GM12878 (cell line): ENCODE results near the gene CIAPIN1. TPM values are rescaled to one million over a fixed set of nuclear protein-coding genes. Genes with fewer than 3 reads are reported as not detected.

Source experiments
- ATAC-seq: fragments of 200-7000 bp; cut with Tn5 transposase; 3 replicates; pipeline ENCODE4 v1.9.1; 2020; ENCODE audit warnings: mild to moderate bottlenecking, moderate library complexity
- BruUV-seq: library from RNA; stranded (reverse); fragments of 400-500 nt; replicated peaks from 2 replicates; lab custom pipeline; 2021; lab: Mats Ljungman, UMichigan
- CTCF ChIA-PET: fragments of 300-600 bp; sonication (Branson Sonifier 250); formaldehyde crosslinking; extraction: SDS; loops from one replicate; lab custom pipeline; 2021; ENCODE audit warnings: inconsistent platforms; lab: Yijun Ruan, JAX
- POLR2A ChIA-PET: fragments of 350-600 bp; formaldehyde crosslinking; extraction: SDS; loops from one replicate; lab custom pipeline; 2021; ENCODE audit warnings: inconsistent platforms; lab: Charles Lee
- RAD21 ChIA-PET: fragments of 300-600 bp; sonication (Branson Sonifier 250); formaldehyde crosslinking; loops from one replicate; lab custom pipeline; 2023; ENCODE audit warnings: antibody characterized with exemption; ENCODE audit not compliant: unreplicated experiment; lab: Charles Lee
- SMC1A ChIA-PET: fragments of 300-600 bp; sonication (Branson Sonifier 250); formaldehyde crosslinking; loops from one replicate; lab custom pipeline; 2023; ENCODE audit not compliant: unreplicated experiment, uncharacterized antibody; lab: Charles Lee
- DNase-seq: peaks from one replicate; pipeline ENCODE4 v3.0.0-alpha.2; 2011; ENCODE audit warnings: low read depth, low spot score
- FAIRE-seq: peaks from 3 replicates; lab custom pipeline; 2011; peaks lifted over from hg19 to GRCh38; lab: Jason Lieb, UNC
- H2AFZ ChIP-seq: 2 replicates; pipeline ENCODE4 v1.6.0; 2011; ENCODE audit warnings: low read depth, low read length, control low read depth; ENCODE audit not compliant: control insufficient read depth
- H3K27ac ChIP-seq: 2 replicates; pipeline ENCODE4 v1.5.1; 2011; ENCODE audit warnings: control low read depth; ENCODE audit not compliant: control insufficient read depth, insufficient read depth
- H3K27me3 ChIP-seq, 2 experiments: replicated peaks in 1 of 2; 2 replicates each; pipeline versions ENCODE4 v1.6.0 to v1.6.1; 2011; ENCODE audit warnings: low read length in 1 of 2; ENCODE audit not compliant: control insufficient read depth in 2 of 2, insufficient read depth in 2 of 2
- H3K36me3 ChIP-seq, 2 experiments: 2 replicates each; pipeline ENCODE4 v1.5.1; 2011; ENCODE audit warnings: low read length in 1 of 2; ENCODE audit not compliant: control insufficient read depth in 2 of 2, insufficient read depth in 2 of 2
- H3K4me1 ChIP-seq: 2 replicates; pipeline ENCODE4 v1.6.1; 2011; ENCODE audit warnings: mild to moderate bottlenecking, low read length, moderate library complexity, mixed read lengths; ENCODE audit not compliant: control insufficient read depth, insufficient read depth
- H3K4me2 ChIP-seq: 2 replicates; pipeline ENCODE4 v1.6.0; 2011; ENCODE audit warnings: control low read depth; ENCODE audit not compliant: control insufficient read depth, insufficient read depth
- H3K4me3 ChIP-seq: fragments of 200-600 bp; sonication (generic); 2 replicates; pipeline ENCODE4 v1.5.1; 2016
- H3K79me2 ChIP-seq: 2 replicates; pipeline ENCODE4 v1.6.0; 2011; ENCODE audit warnings: low read length; ENCODE audit not compliant: control insufficient read depth, insufficient read depth
- H3K9ac ChIP-seq: 2 replicates; pipeline ENCODE4 v1.8.0; 2011; ENCODE audit warnings: low read length, control low read depth, mixed read lengths; ENCODE audit not compliant: control insufficient read depth, insufficient read depth
- H3K9me3 ChIP-seq: replicated peaks from 3 replicates; pipeline ENCODE4 v1.5.1; 2011; ENCODE audit warnings: mild to moderate bottlenecking, low read length; ENCODE audit not compliant: control insufficient read depth, insufficient read depth
- H4K20me1 ChIP-seq: 2 replicates; pipeline ENCODE4 v1.6.0; 2011; ENCODE audit not compliant: control insufficient read depth, insufficient read depth
- CHD2 ChIP-seq: IDR thresholded peaks from 2 replicates; pipeline ENCODE4 v1.6.1; 2011; ENCODE audit warnings: low read depth, low read length, improper control_type of control experiment, borderline replicate concordance
- EGR1 ChIP-seq, 2 experiments: IDR thresholded peaks; 1 replicate in 1 of 2; 2 replicates in 1 of 2; pipeline ENCODE4 v1.6.1; 2011 to 2012; ENCODE audit warnings: low read depth in 2 of 2, low read length in 2 of 2, borderline replicate concordance in 1 of 2, mild to moderate bottlenecking in 1 of 2, moderate library complexity in 1 of 2
- EP300 ChIP-seq, 2 experiments: fragments of 150-350 bp in 1 of 2; IDR thresholded peaks; 2 replicates each; pipeline ENCODE4 v1.6.1; 2011 to 2012; ENCODE audit warnings: low read depth in 2 of 2, low read length in 2 of 2, borderline replicate concordance in 1 of 2, improper control_type of control experiment in 1 of 2, inconsistent platforms in 1 of 2; ENCODE audit not compliant: control insufficient read depth in 1 of 2
- MEF2A ChIP-seq: IDR thresholded peaks from 2 replicates; pipeline ENCODE4 v1.6.1; 2011; ENCODE audit warnings: low read depth, mild to moderate bottlenecking, low read length, moderate library complexity; ENCODE audit not compliant: insufficient read depth
- MEF2B ChIP-seq: fragments of 450-650 bp; IDR thresholded peaks from 2 replicates; pipeline ENCODE4 v1.6.1; 2018; ENCODE audit warnings: mild to moderate bottlenecking, moderate library complexity; ENCODE audit not compliant: partially characterized antibody, poor library complexity, severe bottlenecking
- NKRF ChIP-seq: fragments of 450-650 bp; conservative IDR thresholded peaks from 2 replicates; pipeline ENCODE4 v1.6.1; 2017; ENCODE audit warnings: mild to moderate bottlenecking, moderate library complexity
- RCOR1 ChIP-seq: conservative IDR thresholded peaks from 2 replicates; pipeline ENCODE4 v1.6.1; 2012; ENCODE audit warnings: low read depth, low read length, improper control_type of control experiment
- SKIL ChIP-seq: fragments of 450-650 bp; IDR thresholded peaks from 2 replicates; pipeline ENCODE4 v1.6.1; 2017; ENCODE audit warnings: mild to moderate bottlenecking, low read depth, inconsistent platforms; ENCODE audit not compliant: poor library complexity, severe bottlenecking
- YY1 ChIP-seq: IDR thresholded peaks from 2 replicates; pipeline ENCODE4 v1.6.1; 2011; ENCODE audit warnings: low read depth, mild to moderate bottlenecking, low read length
- ZNF24 ChIP-seq: fragments of 450-650 bp; IDR thresholded peaks from 2 replicates; pipeline ENCODE4 v1.6.1; 2017; ENCODE audit warnings: antibody characterized with exemption, mild to moderate bottlenecking
- ZNF622 ChIP-seq: fragments of 450-650 bp; IDR thresholded peaks from 2 replicates; pipeline ENCODE4 v1.6.1; 2017; ENCODE audit warnings: mild to moderate bottlenecking, inconsistent platforms
- WGBS: methylation state at CpG from one replicate; pipeline ENCODE4 v1.1.6; 2016; ENCODE audit warnings: low lambda C conversion rate; ENCODE audit not compliant: insufficient replicate concordance, insufficient coverage; ENCODE audit errors: missing lambda C conversion rate; 5-methylcytosine and 5-hydroxymethylcytosine counted together
- in situ Hi-C: fragments of 300-500 bp; cut with MboI; formaldehyde crosslinking; loops from 9 replicates; pipeline ENCODE4 v1.14.3; 2018; ENCODE audit warnings: mixed read lengths
- intact Hi-C: fragments of 100-400 bp; cut with micrococcal nuclease; formaldehyde crosslinking; loops from one replicate; pipeline ENCODE4 v1.14.2; 2022; ENCODE audit not compliant: unreplicated experiment
- polyA plus RNA-seq, 11 experiments: library from polyadenylated mRNA; depleted of rRNA in 4 of 11; unstranded in 6 of 11; stranded (reverse) in 5 of 11; fragments of >200 nt; fragmentation: Nextera tagmentation in 4 of 11; fragmentation: Illumina TruSeq in 1 of 11; extraction: Ambion mirVana in 4 of 11; extraction: Trizol in 1 of 11; gene quantifications; 1 replicate in 1 of 11; 2 replicates in 10 of 11; pipeline versions ENCODE4 v1.2.1 to v1.2.3, GENCODE V29; 2011 to 2016; ENCODE audit warnings: inconsistent platforms in 2 of 11, missing spikeins in 2 of 11, low read depth in 1 of 11
- total RNA-seq, 4 experiments: library from RNA; depleted of rRNA in 3 of 4; stranded (reverse); fragments of >200 nt in 3 of 4; fragmentation: Illumina TruSeq in 1 of 4; extraction: Trizol in 1 of 4; gene quantifications; 2 replicates each; pipeline versions ENCODE4 v1.2.1 to v1.2.3, GENCODE V29; 2013 to 2021
- TF ChIP-seq, protein P1 (sequence below): IDR thresholded peaks from 2 replicates; pipeline ENCODE4 v1.6.1; 2012; ENCODE audit warnings: low read depth, low read length, improper control_type of control experiment
- TF ChIP-seq, protein P2 (sequence below): fragments of 450-650 bp; IDR thresholded peaks from 2 replicates; pipeline ENCODE4 v1.6.1; 2017; ENCODE audit warnings: low read depth, mild to moderate bottlenecking, moderate library complexity

Gene CIAPIN1
- total and polyA plus RNA-seq, 10 of the 15 experiments (the other 5 are each of a cell fraction or from before 2014, with no cell fraction given) = 46.2 to 150 (median 54.3) TPM

- Histone ChIP-seq H2AFZ (peak within 1 kb of the TSS; percentile 81), H3K4me1 (peaks cover 15% of the 10 kb centered on the region), H3K36me3 (no peaks in the 10 kb centered on the region), H3K79me2 (no peaks in the 10 kb centered on the region), H3K27ac (no peak within 1 kb of the TSS), H3K4me3 (peak within 1 kb of the TSS; percentile 60; the same call in 1 of the 2 replicates), H3K9ac (peak within 1 kb of the TSS; percentile 54; the same call in 1 of the 2 replicates), H3K27me3 (peaks cover 0 to 2% of the 10 kb centered on the region in 2 experiments; a peak in 1 of 4 replicates), H3K9me3 (no peaks in the 10 kb centered on the region; the same call in 2 of the 3 replicates), H4K20me1 (no peaks in the 10 kb centered on the region), H3K4me2 (peak within 1 kb of the TSS; percentile 95)
- 5% methylated on average over 52 of the region's 73 CpGs for WGBS
- intact Hi-C loops = loop anchor here (2.0 kb wide), 1 partner anchor 51 kb away; the partner anchor contains the start of gene CCDC102A
- ATAC-seq = peak; percentile 93
- ChIA-PET CTCF (interaction anchor here (0.9 to 4.1 kb wide), 10 partner anchors 10 to 69 kb away, joined by 3 to 25 read pairs (median 6); partner anchors contain the start of genes CCDC102A, CIAPIN1, COQ9 and POLR2C), SMC1A (interaction anchor here (0.8 to 3.5 kb wide), 10 partner anchors 8 to 299 kb away, joined by 3 to 17 read pairs (median 4); partner anchors contain the start of genes ADGRG5 and CCDC102A), RAD21 (interaction anchor here (0.7 to 2.5 kb wide), 9 partner anchors 22 to 77 kb away, joined by 3 to 16 read pairs (median 4); partner anchors contain the start of genes ADGRG5, CCDC102A, CIAPIN1 and COQ9), POLR2A (interaction anchor here (1.2 to 1.9 kb wide), 3 partner anchors 37 to 51 kb away, joined by 3 to 10 read pairs (median 6); partner anchors contain the start of gene CCDC102A)
- no peak for DNase-seq
- no peak for FAIRE-seq
- in situ Hi-C loops = no loop called here
- no TSS peak for BruUV-seq
- TF ChIP-seq CHD2 (no peak), ZNF622 (no peak), RCOR1 (no peak), NKRF (peak; percentile 56; the same call in 1 of the 2 replicates), ZNF24 (peak; percentile 83), MEF2B (peak; percentile 65), MEF2A (no peak), EP300 (IDR thresholded peaks at IDR 0.05; ENCODE audit: borderline replicate concordance in 1 of 2, control insufficient read depth in 1 of 2, low read depth in 2 of 2, low read length in 2 of 2) (no peak), YY1 (peak; percentile 71), SKIL (no peak), EGR1 (IDR thresholded peaks at IDR 0.05; ENCODE audit: borderline replicate concordance in 1 of 2, low read depth in 2 of 2, low read length in 2 of 2) (peak in 1 of 2 experiments; percentile 62; a peak in 1 of 3 replicates)
- TF ChIP-seq, protein P1, sequence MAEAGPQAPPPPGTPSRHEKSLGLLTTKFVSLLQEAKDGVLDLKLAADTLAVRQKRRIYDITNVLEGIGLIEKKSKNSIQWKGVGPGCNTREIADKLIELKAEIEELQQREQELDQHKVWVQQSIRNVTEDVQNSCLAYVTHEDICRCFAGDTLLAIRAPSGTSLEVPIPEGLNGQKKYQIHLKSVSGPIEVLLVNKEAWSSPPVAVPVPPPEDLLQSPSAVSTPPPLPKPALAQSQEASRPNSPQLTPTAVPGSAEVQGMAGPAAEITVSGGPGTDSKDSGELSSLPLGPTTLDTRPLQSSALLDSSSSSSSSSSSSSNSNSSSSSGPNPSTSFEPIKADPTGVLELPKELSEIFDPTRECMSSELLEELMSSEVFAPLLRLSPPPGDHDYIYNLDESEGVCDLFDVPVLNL = no peak
- TF ChIP-seq, protein P2, sequence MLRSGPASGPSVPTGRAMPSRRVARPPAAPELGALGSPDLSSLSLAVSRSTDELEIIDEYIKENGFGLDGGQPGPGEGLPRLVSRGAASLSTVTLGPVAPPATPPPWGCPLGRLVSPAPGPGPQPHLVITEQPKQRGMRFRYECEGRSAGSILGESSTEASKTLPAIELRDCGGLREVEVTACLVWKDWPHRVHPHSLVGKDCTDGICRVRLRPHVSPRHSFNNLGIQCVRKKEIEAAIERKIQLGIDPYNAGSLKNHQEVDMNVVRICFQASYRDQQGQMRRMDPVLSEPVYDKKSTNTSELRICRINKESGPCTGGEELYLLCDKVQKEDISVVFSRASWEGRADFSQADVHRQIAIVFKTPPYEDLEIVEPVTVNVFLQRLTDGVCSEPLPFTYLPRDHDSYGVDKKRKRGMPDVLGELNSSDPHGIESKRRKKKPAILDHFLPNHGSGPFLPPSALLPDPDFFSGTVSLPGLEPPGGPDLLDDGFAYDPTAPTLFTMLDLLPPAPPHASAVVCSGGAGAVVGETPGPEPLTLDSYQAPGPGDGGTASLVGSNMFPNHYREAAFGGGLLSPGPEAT = no peak
Measured at GRCh38 chr16:57485916-57486857, 39.0 kb upstream of the CIAPIN1 start, which contains the start of gene DOK4. DOK4 (minus strand) TSS chr16:57486493; CDS start chr16:57479507, 6,986 bp downstream.
